ENCODE results near the gene POGZ. TPM values are rescaled to one million over a fixed set of nuclear protein-coding genes. Genes with fewer than 3 reads are reported as not detected.

The POGZ gene
- total and polyA plus RNA-seq, 2 experiments from 2014 or later = 12.9 to 36.3 TPM

- no peak overlapping the region for H3K27ac ChIP-seq
- H3K4me3 ChIP-seq = no peak overlapping the region
- 87% methylated on average over 4 of the region's 4 CpGs for WGBS (ENCODE audit: low lambda C conversion rate, missing lambda C conversion rate)
- no peaks in the 10 kb centered on the region for H4K20me1 ChIP-seq (ENCODE audit: insufficient read depth, poor library complexity, severe bottlenecking)
- H3K27me3 ChIP-seq = no peaks in the 10 kb centered on the region
- H3K9me2 ChIP-seq (replicated peaks; ENCODE audit: insufficient read depth) = no peaks in the 10 kb centered on the region
- H3K4me2 ChIP-seq = no peak overlapping the region
- no peaks in the 10 kb centered on the region for H3K36me3 ChIP-seq (replicated peaks; ENCODE audit: insufficient read depth, low read depth)
- no peak for DNase-seq (ENCODE audit: low spot score)
- H3K4me1 ChIP-seq (ENCODE audit: insufficient read depth) = peaks cover 2% of the 10 kb centered on the region
- H3K79me2 ChIP-seq = no peaks in the 10 kb centered on the region
- no peaks in the 10 kb centered on the region for H3K9me3 ChIP-seq (ENCODE audit: low read depth)
- no peak overlapping the region for H2AFZ ChIP-seq
- TF ChIP-seq EZH2 (IDR thresholded peaks at IDR 0.05; ENCODE audit: borderline replicate concordance) = no peak
- no peak for TF ChIP-seq EZH2phosphoT487 (IDR thresholded peaks at IDR 0.05; ENCODE audit: low read depth, severe bottlenecking, unreplicated experiment)
- no peak for TF ChIP-seq CTCF (IDR thresholded peaks at IDR 0.05; ENCODE audit: poor library complexity)
These were observed 94.3 kb downstream of the POGZ start for GRCh38 chr1:151364996-151365395.

DNA sequence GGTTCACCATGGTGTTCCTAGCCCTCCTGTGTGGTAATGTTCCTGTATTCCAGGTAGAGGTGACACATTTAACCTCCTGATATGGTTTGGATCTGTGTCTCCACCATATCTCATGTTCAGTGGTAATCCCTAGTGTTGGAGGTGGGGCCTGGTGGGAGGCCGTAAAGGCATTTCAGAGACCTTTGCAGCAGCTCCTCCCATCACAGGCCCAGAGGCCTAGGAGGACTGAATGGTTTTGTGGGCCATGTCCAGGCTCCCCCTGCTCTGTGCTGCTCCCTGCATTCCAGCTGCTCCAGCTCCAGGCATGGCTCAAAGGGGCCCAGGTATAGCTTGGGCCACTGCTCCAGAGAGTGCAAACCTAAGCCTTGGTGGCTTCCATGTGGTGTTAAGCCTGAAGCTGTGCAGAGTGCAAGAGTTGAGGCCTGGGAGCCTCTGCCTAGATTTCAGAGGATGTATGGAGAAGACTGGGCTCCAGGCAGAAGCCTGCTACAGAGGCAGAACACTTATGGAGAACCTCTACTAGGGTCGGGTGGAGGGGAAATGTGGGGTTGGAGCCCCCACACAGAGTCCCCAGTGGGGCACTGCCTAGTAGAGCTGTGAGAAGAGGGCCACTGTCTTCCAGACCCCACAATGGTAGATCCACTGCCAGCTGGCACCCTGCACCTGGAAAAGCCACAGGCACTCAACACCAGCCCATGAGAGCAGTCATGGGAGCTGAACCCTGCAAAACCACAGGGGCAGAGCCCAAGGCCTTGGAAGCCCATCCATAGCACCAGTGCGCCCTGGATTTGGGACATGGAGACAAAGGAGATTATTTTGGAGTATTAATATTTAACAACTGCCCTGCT lies 96.8 kb downstream of the POGZ start:
- Histone ChIP-seq H3K9me2 (replicated peaks; ENCODE audit: insufficient read depth) (no peaks in the 10 kb centered on the region), H4K20me1 (ENCODE audit: insufficient read depth, poor library complexity, severe bottlenecking) (no peaks in the 10 kb centered on the region), H3K79me2 (no peaks in the 10 kb centered on the region), H3K36me3 (replicated peaks; ENCODE audit: insufficient read depth, low read depth) (no peaks in the 10 kb centered on the region), H3K27me3 (no peaks in the 10 kb centered on the region), H3K27ac (no peak overlapping the region), H3K4me1 (ENCODE audit: insufficient read depth) (no peaks in the 10 kb centered on the region), H2AFZ (no peak overlapping the region), H3K4me2 (no peak overlapping the region), H3K4me3 (no peak overlapping the region), H3K9me3 (ENCODE audit: low read depth) (no peaks in the 10 kb centered on the region)
- 92% methylated on average over 3 of the region's 3 CpGs for WGBS (ENCODE audit: low lambda C conversion rate, missing lambda C conversion rate)
- TF ChIP-seq CTCF (IDR thresholded peaks at IDR 0.05; ENCODE audit: poor library complexity) (no peak), EZH2phosphoT487 (IDR thresholded peaks at IDR 0.05; ENCODE audit: low read depth, severe bottlenecking, unreplicated experiment) (no peak), EZH2 (IDR thresholded peaks at IDR 0.05; ENCODE audit: borderline replicate concordance) (no peak)
- DNase-seq (ENCODE audit: low spot score) = no peak

GRCh38 chr1:151361883-151362282 lies 97.4 kb downstream of the POGZ start:
- Histone ChIP-seq H3K36me3 (replicated peaks; ENCODE audit: insufficient read depth, low read depth) (no peaks in the 10 kb centered on the region), H3K9me3 (ENCODE audit: low read depth) (no peaks in the 10 kb centered on the region), H3K79me2 (no peaks in the 10 kb centered on the region), H3K4me1 (ENCODE audit: insufficient read depth) (no peaks in the 10 kb centered on the region), H3K4me3 (no peak overlapping the region), H3K27me3 (no peaks in the 10 kb centered on the region), H2AFZ (no peak overlapping the region), H3K9me2 (replicated peaks; ENCODE audit: insufficient read depth) (no peaks in the 10 kb centered on the region), H3K27ac (no peak overlapping the region), H3K4me2 (no peak overlapping the region), H4K20me1 (ENCODE audit: insufficient read depth, poor library complexity, severe bottlenecking) (no peaks in the 10 kb centered on the region)
- TF ChIP-seq EZH2phosphoT487 (IDR thresholded peaks at IDR 0.05; ENCODE audit: low read depth, severe bottlenecking, unreplicated experiment) = no peak
- no peak for DNase-seq (ENCODE audit: low spot score)

- 43% methylated on average over 2 of the region's 2 CpGs for whole genome bisulfite sequencing (ENCODE audit: low lambda C conversion rate, missing lambda C conversion rate)
- peak; percentile 3 for DNase-seq (ENCODE audit: low spot score)
- Histone ChIP-seq H3K9me2 (replicated peaks; ENCODE audit: insufficient read depth) (no peaks in the 10 kb centered on the region), H3K36me3 (replicated peaks; ENCODE audit: insufficient read depth, low read depth) (no peaks in the 10 kb centered on the region), H3K27me3 (no peaks in the 10 kb centered on the region), H2AFZ (no peak overlapping the region), H3K4me2 (no peak overlapping the region), H3K79me2 (no peaks in the 10 kb centered on the region), H4K20me1 (ENCODE audit: insufficient read depth, poor library complexity, severe bottlenecking) (no peaks in the 10 kb centered on the region), H3K9me3 (ENCODE audit: low read depth) (no peaks in the 10 kb centered on the region), H3K27ac (no peak overlapping the region), H3K4me3 (no peak overlapping the region), H3K4me1 (ENCODE audit: insufficient read depth) (no peaks in the 10 kb centered on the region)
- no peak for TF ChIP-seq EZH2phosphoT487 (IDR thresholded peaks at IDR 0.05; ENCODE audit: low read depth, severe bottlenecking, unreplicated experiment)
These were observed 102.6 kb downstream of the POGZ start for GRCh38 chr1:151356696-151357095.

Small RNA genes within 50 kb of the gene (small RNA-seq; reads per million reads assigned to genes)
- 0.19 reads per million for gene RNY4P25

Other genes starting within 250 kb of the POGZ start
- gene PSMD4, start 204.8 kb downstream of the POGZ start, total RNA-seq = 107 and 119 TPM in 2 replicates
- 161 and 168 TPM in 2 replicates for gene PSMD4, start 204.8 kb downstream of the POGZ start, polyA plus RNA-seq
- 16.8 and 19.9 TPM in 2 replicates for gene ZNF687, start 177.2 kb downstream of the POGZ start, total RNA-seq
- 3.6 and 4.3 TPM in 2 replicates for gene ZNF687, start 177.2 kb downstream of the POGZ start, polyA plus RNA-seq
- 42.1 and 49.9 TPM in 2 replicates for gene PI4KB, start 132.1 kb downstream of the POGZ start, total RNA-seq
- 55.1 and 60.4 TPM in 2 replicates for gene PI4KB, start 132.1 kb downstream of the POGZ start, polyA plus RNA-seq
- 43.0 and 48.8 TPM in 2 replicates for gene RFX5, start 112.2 kb downstream of the POGZ start, total RNA-seq
- gene RFX5, start 112.2 kb downstream of the POGZ start, polyA plus RNA-seq = 14.1 and 18.0 TPM in 2 replicates
- gene SELENBP1, start 86.8 kb downstream of the POGZ start, total RNA-seq = 49.1 and 63.9 TPM in 2 replicates
- gene SELENBP1, start 86.8 kb downstream of the POGZ start, polyA plus RNA-seq = 86.4 and 101 TPM in 2 replicates
- 240 and 275 TPM in 2 replicates for gene PSMB4, start 59.9 kb downstream of the POGZ start, total RNA-seq
- gene PSMB4, start 59.9 kb downstream of the POGZ start, polyA plus RNA-seq = 71.4 and 96.3 TPM in 2 replicates
- 58.2 and 66.4 TPM in 2 replicates for gene CGN, start 51.9 kb upstream of the POGZ start, total RNA-seq
- gene CGN, start 51.9 kb upstream of the POGZ start, polyA plus RNA-seq = 46.3 and 54.5 TPM in 2 replicates
- gene TUFT1, start 80.8 kb upstream of the POGZ start, total RNA-seq = 18.3 and 29.8 TPM in 2 replicates
- gene TUFT1, start 80.8 kb upstream of the POGZ start, polyA plus RNA-seq = 29.2 and 30.1 TPM in 2 replicates
- 35.1 and 38.7 TPM in 2 replicates for gene SNX27, start 152.6 kb upstream of the POGZ start, total RNA-seq
- 18.2 and 24.0 TPM in 2 replicates for gene SNX27, start 152.6 kb upstream of the POGZ start, polyA plus RNA-seq

All from hepatocyte (in vitro differentiated cells).